NCI-H345 treated with DMSO at 0.1 percent for 48 hours (cell line): ENCODE measurements around the gene IL36G.

Experiments
- DNase-seq: peaks from one replicate; lab custom pipeline; 2025; ENCODE audit not compliant: unreplicated experiment; lab: John Stamatoyannopoulos, UW

The IL36G gene

DNA sequence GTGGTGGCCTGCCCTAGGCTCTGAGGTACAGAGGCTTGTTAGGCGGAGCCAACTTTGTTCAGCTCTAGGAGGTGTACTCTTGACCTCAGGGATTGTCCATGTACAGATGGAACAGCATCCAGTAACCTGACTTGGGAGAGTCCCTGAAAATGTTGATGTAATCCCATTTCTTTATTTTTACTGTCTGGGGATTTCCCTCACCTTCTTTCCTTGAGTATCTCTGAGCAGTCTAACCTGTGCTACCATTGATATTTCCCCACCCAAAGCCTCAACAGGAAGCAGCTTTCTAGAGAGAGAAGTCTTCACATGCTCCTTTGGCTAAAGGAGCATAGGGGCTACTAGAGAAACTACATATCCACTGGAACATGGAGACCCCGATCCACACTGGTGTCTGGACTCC lies 37.8 kb downstream of the IL36G start:
- DNase-seq, result no peak

DNA sequence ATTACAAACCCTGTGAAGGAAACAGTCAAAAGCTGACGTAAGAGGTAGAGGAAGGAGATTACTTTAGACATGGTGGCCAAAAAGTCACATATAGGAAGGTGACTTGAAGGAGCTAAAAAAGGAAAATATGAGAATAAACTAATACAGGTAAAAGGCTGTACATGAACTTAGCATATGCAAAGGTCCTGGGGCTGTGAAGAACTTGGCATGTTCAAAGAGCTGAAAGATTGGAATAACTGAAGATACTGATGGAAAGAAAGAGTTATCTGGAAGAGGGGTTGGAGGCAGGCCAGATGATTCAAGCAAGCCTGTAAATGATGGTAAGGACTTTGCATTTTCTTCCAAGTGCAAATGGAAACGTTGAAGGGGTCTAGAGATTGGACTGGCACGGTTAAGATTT lies 40.7 kb downstream of the IL36G start:
- no peak for DNase-seq

DNA sequence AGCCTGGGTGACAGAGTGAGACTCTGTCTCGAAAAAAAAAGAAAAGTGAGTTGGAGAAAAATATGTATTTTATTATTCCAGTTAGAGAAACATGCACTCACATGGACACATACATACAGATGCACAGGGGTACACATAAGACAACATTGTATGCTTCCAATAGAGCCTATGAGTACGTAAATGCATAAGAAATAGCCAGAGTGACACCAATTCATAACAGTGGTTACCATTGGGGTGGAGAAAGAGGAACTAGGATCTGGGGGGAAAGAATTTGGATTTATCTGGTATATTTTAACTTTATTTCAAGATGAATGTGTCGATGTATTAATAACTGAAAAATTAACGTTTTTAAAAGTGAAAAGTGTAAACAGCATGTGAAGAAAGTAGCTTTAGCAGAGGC lies 43.5 kb downstream of the IL36G start:
- DNase-seq, result no peak

DNA sequence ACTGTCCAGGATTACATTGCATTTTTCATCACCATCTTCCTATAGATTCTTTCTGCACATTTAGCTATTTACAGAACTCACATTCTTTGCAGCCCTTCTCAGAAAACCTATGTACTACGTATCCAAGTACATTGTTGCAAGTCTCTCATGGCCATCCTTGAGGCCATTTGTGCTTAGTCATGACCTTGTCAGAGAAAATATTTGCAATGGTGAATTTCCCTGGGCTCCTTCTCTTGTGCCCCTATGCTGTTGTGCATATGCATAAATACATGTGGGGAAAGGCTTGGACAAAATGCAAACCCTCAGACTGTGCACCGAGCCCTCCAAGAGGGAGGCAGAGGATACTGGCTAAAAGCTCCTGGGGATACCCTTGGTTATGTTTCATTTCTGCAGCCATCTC lies 47.0 kb downstream of the IL36G start:
- no peak for DNase-seq

DNA sequence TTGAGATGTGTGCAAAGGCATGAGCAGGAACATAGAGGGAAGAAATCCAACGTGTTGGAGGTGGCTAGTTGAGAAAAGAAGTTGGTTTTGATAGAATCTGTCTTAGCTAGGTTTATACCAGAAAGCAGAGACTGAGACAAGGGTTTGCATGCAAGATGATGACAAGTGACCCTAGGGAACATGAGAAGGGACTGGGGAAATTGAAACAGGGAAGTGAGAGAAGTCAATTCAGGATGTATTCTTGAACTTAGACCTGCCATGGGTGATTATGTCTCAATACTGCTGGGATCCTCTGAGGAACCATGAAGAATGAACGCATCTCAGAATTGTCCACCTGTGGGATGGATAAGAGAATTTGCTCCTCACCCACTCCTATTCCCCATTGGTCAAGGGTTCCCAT lies 47.9 kb downstream of the IL36G start:
- DNase-seq, result no peak

DNA sequence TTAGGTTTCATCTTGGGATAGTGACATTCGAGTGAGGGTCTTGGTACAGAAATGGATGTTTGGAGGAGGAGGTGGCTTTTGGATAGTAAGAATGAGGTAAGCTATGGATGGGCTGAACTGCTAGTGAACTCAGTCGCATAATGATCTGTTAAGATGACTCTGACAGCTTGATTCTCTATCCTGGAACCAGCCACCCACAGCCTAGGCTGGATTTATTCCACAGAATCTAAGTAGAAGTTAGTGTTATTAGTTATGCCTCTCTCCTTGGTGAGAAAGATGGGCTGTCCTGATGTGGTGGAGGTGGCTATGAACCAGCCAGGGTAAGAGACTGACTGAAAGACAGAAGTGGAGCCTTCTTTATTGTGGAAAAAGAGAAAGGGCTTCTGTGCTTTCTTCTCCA lies 49.9 kb downstream of the IL36G start:
- no peak for DNase-seq

DNA sequence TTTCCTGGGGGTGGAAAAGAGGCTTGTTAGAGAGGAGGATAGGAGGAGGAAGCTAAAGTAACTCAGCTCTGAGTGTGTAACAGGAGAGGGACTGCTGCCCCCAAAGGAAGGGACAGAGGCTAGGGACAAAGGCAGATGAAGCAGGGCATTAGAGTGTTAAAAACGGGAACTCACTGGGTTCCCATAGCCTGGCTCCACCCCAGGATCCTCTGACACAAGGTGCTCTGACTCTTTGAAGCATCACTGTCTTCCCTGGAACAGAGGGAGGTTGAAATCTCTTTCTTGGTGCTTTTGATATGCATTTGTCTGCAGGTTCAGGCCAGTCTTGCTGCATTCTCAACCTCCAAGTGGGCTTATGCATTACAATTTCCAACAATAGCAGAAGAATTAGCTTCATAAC lies 50.3 kb downstream of the IL36G start:
- DNase-seq, result no peak

DNA sequence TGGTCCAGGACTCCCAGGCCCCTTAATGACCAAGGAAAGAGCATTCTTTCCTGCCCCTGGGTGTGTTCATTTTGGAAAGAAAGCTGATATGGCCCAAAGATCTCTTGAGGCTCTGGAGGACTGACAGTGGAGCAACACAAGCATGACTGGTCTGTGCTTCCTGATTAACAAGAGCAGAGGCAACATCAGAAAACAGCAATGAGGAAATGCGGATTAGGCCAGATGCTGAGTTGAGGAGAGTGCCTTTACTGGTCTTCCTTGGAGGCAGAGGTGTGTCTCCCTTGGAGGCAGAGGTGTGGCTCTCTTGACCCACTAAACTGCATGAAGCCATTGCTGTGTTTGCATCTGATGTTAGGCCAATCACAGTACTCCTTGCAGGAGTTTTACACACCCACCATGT lies 54.9 kb downstream of the IL36G start:
- DNase-seq, result no peak

DNA sequence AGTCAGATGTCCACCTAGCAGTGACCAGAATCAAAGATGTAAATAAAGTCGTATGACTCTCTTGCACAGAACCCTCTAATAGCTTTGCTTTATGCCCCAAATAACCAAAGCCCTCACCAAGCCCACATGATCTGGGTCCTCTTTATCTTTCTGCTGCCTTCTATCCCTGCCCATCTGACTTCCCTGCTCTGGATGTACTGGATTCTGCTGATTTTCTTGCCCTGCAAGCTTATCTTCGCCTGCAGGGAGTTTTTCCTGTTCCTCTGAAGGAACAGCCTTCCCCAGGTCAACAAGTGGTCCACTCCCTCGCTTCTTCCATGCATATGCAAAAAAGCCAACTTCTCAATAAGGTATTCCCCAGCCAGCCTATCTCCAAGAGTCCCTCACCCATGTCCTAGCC lies 56.2 kb downstream of the IL36G start:
- DNase-seq, result no peak
